HG03342 (cell line): Measurements from ENCODE around the gene NDUFA11.
"Not testable (repeated sequence)": the region's sequence is repeated elsewhere in the genome, so short reads cannot be mapped to it uniquely, and the experiment has no call there.

Experiments used
- ATAC-seq: cut with Tn5 transposase; IDR thresholded peaks from one replicate; pipeline ENCODE4 v1.9.1; 2021; ENCODE audit warnings: mild to moderate bottlenecking, moderate library complexity; ENCODE audit not compliant: unreplicated experiment

The NDUFA11 gene

DNA sequence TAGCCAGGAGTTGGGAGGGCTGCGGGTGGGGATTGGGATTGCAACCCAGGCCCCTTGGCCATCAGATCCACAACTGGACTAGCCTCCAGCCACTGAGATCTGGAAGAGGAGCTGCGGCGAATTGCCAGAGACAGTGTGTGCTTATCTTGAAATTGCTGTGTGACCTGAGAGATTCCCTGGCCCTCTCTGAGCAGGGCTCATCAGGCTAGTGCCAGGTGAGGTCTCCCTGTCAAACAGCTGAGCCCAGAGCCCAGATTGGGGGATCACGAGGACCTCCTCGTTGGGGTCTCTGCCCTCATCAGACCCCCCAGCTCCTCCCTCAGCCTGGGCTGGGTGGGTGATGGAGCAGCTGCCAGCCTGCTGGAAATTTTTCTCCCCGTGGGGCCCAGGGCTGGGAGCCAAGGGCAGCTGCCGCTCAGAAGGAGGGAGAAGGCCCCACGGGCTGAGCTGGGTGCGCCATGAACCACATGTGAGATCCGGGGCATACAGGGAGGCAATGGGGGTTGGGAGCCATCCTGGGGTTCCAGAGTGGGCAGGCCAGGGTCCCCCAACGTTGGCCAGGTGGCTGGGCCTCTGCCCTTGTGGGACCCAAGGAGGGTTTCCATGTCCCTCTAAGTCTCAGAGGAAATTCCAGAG, 40.4 kb downstream of the NDUFA11 start:
- no peak for ATAC-seq

DNA sequence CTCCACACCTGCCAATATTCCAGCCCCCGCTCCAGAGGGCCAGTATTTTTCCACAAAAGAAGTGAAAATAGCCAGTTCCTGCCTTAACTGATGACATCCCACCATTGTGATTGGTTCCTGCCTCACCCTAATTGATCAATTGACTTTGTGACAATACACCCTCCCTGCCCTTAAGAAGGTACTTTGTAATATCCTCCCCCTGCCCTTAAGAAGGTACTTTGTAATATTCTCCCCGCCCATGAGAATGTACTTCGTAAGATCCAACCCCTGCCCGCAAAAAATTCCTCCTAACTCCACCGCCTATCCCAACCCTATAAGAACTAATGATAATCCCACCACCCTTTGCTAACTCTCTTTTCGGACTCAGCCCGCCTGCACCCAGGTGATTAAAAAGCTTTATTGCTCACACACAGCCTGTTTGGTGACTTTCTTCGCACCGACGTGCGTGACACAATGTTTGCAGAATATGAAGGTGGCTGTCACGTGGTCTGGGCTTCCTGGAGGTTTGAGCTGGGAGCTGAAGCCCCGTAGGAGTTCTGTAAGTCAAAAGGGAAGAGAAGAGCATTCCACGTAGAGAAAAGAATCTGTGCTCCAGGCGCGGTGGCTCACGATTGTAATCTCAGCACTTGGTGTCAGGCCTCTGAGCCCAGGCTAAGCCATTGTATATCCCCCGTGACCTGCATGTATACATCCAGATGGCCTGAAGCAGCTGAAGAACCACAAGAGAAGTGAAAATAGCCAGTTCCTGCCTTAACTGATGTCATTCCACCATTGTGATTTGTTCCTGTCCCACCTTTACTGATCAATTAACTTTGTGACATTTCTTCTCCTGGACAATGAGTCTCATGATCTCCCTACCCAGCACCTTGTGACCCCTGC, 46.1 kb downstream of the NDUFA11 start:
- no peak for ATAC-seq

DNA sequence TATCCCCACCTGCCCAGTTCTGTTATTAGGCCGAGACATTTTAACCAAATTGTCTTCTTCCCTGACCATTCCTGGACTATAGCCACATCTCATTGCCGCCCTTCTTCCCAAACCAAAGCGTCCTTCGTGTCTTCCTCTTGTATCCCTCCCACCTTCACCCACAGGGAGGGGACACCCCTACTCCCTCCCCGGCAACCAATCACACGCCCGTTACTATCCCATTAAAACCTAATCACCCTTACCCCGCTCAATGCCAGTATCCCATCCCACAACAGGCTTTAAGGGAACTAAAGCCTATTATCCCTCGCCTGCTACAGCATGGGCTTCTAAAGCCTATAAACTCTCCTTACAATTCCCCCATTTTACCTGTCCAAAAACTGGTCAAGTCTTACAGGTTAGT, 48.4 kb downstream of the NDUFA11 start:
- not testable (repeated sequence) for ATAC-seq

DNA sequence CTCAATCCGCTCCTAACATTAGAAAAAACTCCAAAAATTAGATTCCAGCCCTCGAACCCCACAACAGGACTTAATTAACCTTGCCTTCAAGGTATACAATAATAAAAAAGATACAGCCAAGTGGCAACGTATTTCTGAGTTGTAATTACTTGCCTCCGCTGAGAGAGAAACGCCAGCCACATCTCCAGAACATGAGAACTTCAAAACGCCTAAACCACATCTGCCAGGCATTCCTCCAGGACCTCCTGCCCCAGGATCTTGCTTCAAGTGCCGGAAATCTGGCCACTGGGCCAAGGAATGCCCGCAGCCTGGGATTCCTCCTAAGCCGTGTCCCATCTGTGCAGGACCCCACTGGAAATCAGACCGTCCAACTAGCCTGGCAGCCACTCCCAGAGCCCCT, 49.5 kb downstream of the NDUFA11 start:
- ATAC-seq: not testable (repeated sequence)

DNA sequence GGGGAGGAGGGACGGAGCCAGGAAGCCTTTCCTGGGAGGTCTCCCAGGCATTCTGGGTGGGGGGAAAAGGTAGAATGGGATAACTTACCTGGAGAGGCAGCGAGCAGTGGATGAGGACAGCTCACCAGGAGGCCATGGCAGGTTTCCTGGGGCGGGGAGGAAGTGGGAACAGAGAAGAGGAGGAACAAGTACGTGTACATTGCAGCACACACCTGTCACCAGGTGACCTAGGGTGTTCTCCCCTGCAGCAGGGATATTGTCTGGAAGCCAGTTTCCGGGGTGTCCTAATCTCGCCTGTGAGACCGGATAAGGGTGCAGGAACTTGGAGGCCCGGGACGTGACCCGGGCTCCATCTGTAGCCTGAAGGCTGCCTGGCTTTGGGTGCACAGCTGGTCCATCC, 52.3 kb downstream of the NDUFA11 start, which contains the start of gene FUT3:
FUT3 (minus strand) TSS at position 148 of the 400 bp plus-strand sequence.
- ATAC-seq: no peak

DNA sequence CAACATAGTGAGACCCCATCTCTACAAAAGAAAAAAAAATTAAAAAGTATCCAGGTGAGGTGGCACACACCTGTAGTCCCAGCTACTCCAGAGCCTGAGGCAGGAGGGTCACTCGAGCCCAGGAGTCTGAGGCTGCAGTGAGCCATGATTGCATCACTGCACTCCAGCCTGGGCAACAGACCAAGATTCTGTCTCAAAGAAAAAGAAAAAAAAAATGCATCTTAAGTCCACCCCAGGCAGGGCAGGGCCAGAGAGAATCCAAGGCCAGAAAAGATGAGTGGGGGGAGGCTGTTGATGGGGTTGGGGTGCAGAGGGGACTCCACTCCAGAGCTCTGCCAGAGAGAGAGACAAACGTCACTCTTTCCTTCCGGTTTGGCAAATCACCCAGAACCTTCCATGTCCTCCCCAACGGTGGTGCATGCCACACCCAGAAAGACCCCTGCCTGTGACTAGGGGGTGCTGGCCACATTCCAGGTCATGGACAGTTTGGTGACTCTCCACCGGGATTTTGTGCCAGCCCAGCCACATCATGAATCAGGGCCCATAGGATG, 52.8 kb downstream of the NDUFA11 start:
- no peak for ATAC-seq

DNA sequence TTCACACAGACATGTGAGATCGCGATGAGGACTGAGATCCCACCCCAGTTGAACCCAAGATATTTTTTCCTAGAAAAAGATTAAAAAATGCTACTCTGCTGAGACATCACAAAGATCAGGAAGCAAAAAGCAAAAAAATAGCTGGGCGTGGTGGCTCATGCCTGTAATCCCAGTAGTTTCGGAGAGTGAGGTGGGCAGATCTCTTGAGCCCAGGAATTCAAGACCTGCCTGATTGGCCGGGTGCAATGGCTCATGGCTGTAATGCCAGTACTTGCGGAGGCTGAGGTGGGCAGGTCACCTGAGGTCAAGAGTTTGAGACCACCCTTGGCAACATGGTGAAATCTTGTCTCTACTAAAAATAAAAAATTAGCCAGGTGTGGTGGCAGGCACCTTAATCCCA, 53.4 kb downstream of the NDUFA11 start:
- no peak for ATAC-seq

DNA sequence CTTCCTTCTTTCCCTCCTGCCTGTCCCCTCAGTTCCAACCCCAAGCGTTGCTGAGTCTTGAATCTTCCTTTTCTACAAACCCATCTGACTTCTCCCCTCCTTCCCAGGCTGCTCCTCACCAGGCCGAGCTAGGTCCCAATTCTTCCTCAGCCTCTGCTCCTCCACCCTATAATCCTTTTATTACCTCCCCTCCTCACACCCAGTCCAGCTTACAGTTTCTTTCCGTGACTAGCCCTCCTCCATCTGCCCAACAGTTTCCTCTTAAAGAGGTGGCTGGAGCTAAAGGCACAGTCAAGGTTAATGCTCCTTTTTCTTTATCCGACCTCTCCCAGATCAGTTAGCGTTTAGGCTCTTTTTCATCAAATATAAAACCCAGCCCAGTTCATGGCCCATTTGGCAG, 55.0 kb downstream of the NDUFA11 start:
- ATAC-seq: not testable (repeated sequence)

DNA sequence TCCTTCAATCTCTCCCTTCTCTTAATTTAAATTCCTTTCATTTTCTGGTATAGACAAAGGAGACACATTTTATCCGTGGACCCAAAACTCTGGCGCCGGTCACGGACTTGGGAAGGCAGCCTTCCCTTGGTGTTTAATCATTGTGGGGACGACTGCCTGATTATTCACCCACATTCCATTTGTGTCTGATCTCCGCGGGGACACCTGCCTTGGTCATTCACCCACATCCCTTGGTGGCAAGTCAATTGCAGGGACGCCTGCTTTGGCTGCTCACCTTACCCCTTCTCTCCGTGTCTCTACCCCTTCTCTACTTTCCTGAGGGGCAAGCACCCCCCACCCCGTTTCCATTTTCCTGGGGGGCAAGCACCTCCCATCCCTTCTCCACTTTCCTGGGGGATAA, 55.7 kb downstream of the NDUFA11 start:
- ATAC-seq: not testable (repeated sequence)
